ENCODE results near the gene KNTC1. TPM values are rescaled to one million over a fixed set of nuclear protein-coding genes. Genes with fewer than 3 reads are reported as not detected.

The KNTC1 gene
- total RNA-seq, 1 experiment from 2014 or later, result 71.3 TPM

DNA sequence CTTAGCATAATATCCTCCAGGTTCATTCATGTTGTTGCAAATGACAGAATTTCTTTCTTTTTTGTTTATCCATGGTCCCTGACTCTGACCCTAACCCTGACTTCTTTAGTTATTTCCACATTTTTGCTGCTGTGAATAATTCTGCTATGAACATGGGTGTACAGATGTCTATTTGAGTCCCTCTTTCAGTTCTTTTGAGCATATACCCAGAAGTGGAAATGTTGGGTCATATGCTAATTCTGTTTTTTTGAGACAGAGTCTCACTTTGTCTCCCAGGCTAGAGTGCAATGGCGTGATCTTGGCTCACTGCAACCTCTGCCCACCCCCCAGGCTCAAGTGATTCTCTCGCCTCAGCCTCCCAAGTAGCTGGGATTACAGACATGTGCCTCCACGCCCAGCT lies 33.1 kb downstream of the KNTC1 start:
- Histone ChIP-seq H2BK120ac (ENCODE audit: low read depth, low read length, poor library complexity, severe bottlenecking) (no peak overlapping the region), H3K79me1 (ENCODE audit: insufficient read depth, low read depth, low read length, poor library complexity, severe bottlenecking) (no peaks in the 10 kb centered on the region), H4K8ac (replicated peaks; ENCODE audit: insufficient read length, low read depth, low read length) (no peak overlapping the region), H3K23ac (ENCODE audit: insufficient read length, low read depth, low read length) (no peak overlapping the region), H2AFZ (ENCODE audit: low read length) (no peak overlapping the region), H3K4me1 (ENCODE audit: insufficient read depth, low read length) (no peaks in the 10 kb centered on the region), H3K4me2 (ENCODE audit: insufficient read depth, insufficient read length, low read length) (no peak overlapping the region), H3K14ac (ENCODE audit: insufficient read depth, low read length) (no peak overlapping the region), H4K91ac (ENCODE audit: insufficient read length, low read depth, low read length) (no peak overlapping the region), H3K23me2 (ENCODE audit: insufficient read length, low read depth, low read length, poor library complexity, severe bottlenecking) (no peaks in the 10 kb centered on the region), H2BK12ac (ENCODE audit: insufficient read length, low read depth, low read length) (no peak overlapping the region), H2AK5ac (ENCODE audit: insufficient read length, low read length) (no peak overlapping the region), H3K79me2 (ENCODE audit: insufficient read depth, low read length) (no peaks in the 10 kb centered on the region), H3K18ac (ENCODE audit: insufficient read length, low read depth, low read length) (no peak overlapping the region), H3K56ac (ENCODE audit: insufficient read length, low read depth, low read length) (no peak overlapping the region), H2BK5ac (ENCODE audit: insufficient read length, low read length) (no peak overlapping the region), H3K9me3 (ENCODE audit: control insufficient read depth, low read depth, low read length) (no peaks in the 10 kb centered on the region), H3K27ac (ENCODE audit: insufficient read length, low read depth, low read length) (no peak overlapping the region), H3K27me3 (ENCODE audit: insufficient read depth, low read length) (no peaks in the 10 kb centered on the region), H4K5ac (ENCODE audit: insufficient read length, low read depth, low read length) (no peak overlapping the region), H3T11ph (ENCODE audit: low read length) (no peak overlapping the region), H2BK15ac (ENCODE audit: low read depth, low read length) (no peak overlapping the region), H3K9ac (ENCODE audit: extremely low read depth, insufficient read length, low read length) (no peak overlapping the region), H4K20me1 (ENCODE audit: control insufficient read depth, insufficient read depth, insufficient read length) (no peaks in the 10 kb centered on the region), H3K4ac (ENCODE audit: low read depth, low read length) (no peak overlapping the region), H2BK20ac (ENCODE audit: low read depth, low read length, poor library complexity, severe bottlenecking) (no peak overlapping the region)
- H3K27ac Mint-ChIP-seq, result no peak overlapping the region
- no peak overlapping the region for H3K4me3 Mint-ChIP-seq
- no CpG with 5 or more reads among the region's 3 CpGs for WGBS (ENCODE audit: extremely low coverage, insufficient read length, low lambda C conversion rate)
- H3K4me1 Mint-ChIP-seq, result no peaks in the 10 kb centered on the region
- no peak for DNase-seq
- H3K27me3 Mint-ChIP-seq (ENCODE audit: low read depth), result no peaks in the 10 kb centered on the region
- no peaks in the 10 kb centered on the region; a peak in 1 of 5 replicates for H3K9me3 Mint-ChIP-seq
- TF ChIP-seq, protein P1, sequence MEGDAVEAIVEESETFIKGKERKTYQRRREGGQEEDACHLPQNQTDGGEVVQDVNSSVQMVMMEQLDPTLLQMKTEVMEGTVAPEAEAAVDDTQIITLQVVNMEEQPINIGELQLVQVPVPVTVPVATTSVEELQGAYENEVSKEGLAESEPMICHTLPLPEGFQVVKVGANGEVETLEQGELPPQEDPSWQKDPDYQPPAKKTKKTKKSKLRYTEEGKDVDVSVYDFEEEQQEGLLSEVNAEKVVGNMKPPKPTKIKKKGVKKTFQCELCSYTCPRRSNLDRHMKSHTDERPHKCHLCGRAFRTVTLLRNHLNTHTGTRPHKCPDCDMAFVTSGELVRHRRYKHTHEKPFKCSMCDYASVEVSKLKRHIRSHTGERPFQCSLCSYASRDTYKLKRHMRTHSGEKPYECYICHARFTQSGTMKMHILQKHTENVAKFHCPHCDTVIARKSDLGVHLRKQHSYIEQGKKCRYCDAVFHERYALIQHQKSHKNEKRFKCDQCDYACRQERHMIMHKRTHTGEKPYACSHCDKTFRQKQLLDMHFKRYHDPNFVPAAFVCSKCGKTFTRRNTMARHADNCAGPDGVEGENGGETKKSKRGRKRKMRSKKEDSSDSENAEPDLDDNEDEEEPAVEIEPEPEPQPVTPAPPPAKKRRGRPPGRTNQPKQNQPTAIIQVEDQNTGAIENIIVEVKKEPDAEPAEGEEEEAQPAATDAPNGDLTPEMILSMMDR (conservative IDR thresholded peaks at IDR 0.05), result no peak
- peaks cover 36 to 67% (median 60%) of the 10 kb centered on the region in 3 experiments; a peak in 6 of 7 replicates for H3K36me3 Mint-ChIP-seq (ENCODE audit: insufficient read depth in 1 of 3, low read depth in 3 of 3)

Data from H9 (cell line).